Non-pigmented ciliary epithelial cell (primary cell): Measurements from ENCODE around the gene ZNF668.
A peak's percentile ranks its signal among the peaks of the same experiment; 100 is the strongest.
"Not testable (repeated sequence)": the region's sequence is repeated elsewhere in the genome, so short reads cannot be mapped to it uniquely, and the experiment has no call there.

Experiments
- DNase-seq: peaks from one replicate; pipeline ENCODE4 v3.0.0-alpha.2; 2010; ENCODE audit warnings: low read depth

The ZNF668 gene

GRCh38 chr16:31100876-31101641 is 27.0 kb upstream of the ZNF668 start:
- DNase-seq, result not testable (repeated sequence)

DNA sequence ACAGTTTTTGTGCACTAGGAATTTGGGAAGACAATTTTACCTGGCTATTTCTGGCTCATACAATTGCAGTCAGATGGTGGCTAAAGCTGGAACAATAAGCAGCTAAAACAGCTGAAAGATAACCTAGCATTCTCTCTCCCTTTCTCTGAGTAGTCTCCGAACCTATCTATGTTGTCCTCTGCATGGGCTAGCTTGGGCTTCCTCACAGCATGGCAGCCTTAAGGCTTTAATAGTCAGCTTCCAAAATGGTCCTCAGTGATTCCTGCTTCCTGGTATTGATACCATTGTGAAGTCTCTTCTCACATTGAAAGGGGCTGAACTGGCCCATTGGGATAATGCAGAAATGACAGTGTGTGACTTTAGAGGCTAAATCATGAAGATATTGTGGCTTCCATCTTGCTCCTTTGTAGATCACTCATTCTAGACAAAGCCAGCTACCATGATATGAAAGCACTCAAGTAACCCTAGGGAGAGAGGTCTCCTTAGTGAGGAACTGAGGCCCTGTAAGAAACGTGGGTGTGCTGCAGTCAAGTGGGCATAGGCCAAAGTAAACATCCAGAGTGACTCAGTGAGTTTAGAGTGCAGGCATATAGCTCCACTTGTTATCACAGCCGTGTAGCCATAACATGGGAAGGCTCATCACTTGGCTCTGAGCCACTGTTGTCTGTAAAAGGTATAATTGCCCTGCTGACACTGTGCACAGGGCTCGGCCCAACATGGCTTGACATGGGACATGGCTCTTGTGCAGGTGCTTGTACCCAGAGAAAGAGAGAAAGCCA is 26.0 kb upstream of the ZNF668 start:
- no peak for DNase-seq

- peak; percentile 90 for DNase-seq
These were observed 20.5 kb upstream of the ZNF668 start, which contains the start of gene VKORC1 for GRCh38 chr16:31094424-31095120. VKORC1 (minus strand) TSS chr16:31094797; CDS start chr16:31094729, 68 bp downstream.

- no peak for DNase-seq
These were observed 20.0 kb upstream of the ZNF668 start for GRCh38 chr16:31094088-31094423.

GRCh38 chr16:31093132-31093703 is 19.2 kb upstream of the ZNF668 start:
- DNase-seq, result no peak

- DNase-seq, result no peak
These were observed 18.3 kb upstream of the ZNF668 start for GRCh38 chr16:31092330-31092729.

- DNase-seq, result no peak
These were observed 16.5 kb upstream of the ZNF668 start for GRCh38 chr16:31090540-31090939.

- DNase-seq, result no peak
These were observed 15.2 kb upstream of the ZNF668 start for GRCh38 chr16:31089199-31089598.

- no peak for DNase-seq
These were observed 14.6 kb upstream of the ZNF668 start, which contains the start of gene PRSS53 for GRCh38 chr16:31088459-31089183. PRSS53 (minus strand) TSS chr16:31088943; CDS start chr16:31088809, 134 bp downstream.

DNA sequence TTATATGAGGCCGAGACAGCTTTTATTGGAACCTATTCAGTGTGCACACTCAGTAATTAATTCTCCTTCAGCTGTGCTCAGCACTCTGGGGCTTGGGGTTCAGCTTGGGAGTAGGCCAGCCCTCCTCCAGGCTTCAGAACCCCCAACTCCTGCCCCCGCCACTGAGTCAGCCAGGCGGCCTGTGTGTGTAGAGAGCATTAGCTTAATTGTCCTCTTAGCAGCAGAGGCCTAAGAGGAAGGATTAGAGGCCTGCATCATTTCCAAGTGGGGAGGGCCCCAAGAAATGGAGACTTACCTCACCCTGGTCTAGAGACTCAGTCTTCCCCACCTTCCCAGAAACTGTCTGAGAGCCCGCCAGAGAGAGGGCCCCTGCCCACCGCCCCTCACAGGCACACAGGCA is 13.9 kb upstream of the ZNF668 start:
- no peak for DNase-seq

GRCh38 chr16:31087481-31087880 is 13.4 kb upstream of the ZNF668 start:
- DNase-seq, result no peak

DNA sequence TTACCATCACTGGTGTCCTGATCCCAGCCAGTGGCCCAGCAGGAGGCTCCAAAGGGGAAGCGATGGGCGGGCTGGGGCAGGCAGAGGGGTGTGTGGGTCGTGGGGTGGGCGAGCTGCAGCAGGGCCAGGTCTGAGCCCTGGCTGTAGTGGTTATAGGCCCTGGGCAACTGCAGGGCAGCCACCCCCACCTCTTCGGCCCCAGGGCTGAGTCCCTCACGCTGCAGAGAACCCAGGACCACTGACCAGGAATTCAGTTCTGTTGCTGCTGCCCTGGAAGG is 12.5 kb upstream of the ZNF668 start:
- DNase-seq, result no peak

DNA sequence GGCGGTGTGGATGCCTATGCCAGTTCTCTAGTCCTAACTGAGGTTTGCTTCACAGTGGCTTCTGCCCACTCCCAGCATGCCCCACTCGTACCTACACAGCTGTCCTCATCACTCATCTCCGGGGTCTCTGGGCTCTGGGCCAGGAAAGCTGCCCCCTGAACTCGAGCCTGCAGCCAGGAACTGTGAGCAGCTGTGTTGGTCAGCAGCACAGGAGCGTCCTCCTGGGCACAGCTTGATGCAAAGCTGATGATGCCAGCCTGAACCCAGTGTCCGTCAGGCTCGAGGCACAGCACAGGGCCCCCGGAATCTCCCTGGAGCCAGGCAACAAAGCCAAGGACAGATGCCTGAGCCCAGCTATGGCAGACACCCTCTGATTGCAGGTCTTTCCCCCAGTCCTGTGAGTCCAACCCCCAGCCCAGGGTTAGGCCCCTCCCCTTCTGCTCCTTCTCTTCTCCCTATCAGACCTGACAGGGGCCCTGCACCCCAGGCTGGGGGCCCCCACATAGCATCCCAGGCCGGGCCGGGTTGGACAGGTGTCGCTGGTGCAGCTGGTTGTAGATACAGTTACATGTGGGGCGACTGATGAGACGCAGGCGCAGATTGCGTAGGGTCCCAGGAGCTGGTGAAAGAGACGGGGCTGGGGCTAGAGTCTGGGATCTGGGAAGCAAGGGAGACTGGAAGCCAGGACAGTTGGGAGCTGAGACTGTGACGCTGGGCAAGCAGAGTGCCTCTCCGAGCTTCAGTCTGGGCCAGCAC is 12.0 kb upstream of the ZNF668 start:
- DNase-seq, result no peak

DNA sequence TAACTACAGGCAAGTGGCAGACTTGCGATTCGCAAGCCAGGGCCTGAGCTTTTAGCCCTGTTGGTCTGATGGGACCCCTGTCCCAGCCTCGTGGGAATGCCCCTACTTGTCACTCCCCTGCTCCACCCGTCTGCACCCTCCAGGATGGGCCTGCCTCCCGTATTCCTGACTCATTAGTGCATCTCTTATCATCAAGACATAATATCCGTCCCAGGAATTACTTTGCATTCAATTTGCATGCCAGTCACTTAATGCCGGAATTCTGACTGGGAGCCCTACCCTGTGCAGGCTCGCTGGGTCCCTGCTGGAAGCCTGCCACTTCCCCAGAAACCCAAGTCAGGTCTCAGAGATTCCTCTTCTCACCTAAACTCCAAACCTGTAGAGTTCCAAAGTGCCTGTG is 11.4 kb upstream of the ZNF668 start:
- no peak for DNase-seq

GRCh38 chr16:31084584-31085302 is 10.7 kb upstream of the ZNF668 start:
- DNase-seq, result no peak

DNA sequence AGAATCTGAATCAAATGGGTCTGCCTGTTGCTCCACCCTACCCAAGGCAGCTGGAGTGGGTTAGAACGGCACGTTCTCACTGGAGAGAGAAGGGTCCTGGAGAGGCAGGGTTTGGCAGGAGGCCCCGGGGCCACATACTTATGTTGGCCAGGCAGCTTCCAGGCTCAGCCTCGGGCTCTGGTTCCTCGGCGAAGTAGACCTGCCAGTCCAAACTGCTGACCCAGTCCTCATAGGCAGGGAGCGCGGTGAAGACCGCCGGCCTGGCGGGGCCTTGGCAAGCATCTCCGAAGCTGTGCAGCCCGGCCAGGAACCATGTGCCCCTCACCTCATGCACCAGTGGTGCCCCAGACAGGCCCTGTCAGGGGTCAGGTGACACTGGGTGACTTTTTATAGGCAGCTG is 9.9 kb upstream of the ZNF668 start:
- DNase-seq, result no peak

- no peak for DNase-seq
These were observed 9.5 kb upstream of the ZNF668 start for GRCh38 chr16:31083556-31083955.

GRCh38 chr16:31083081-31083480 is 9.0 kb upstream of the ZNF668 start:
- no peak for DNase-seq

DNA sequence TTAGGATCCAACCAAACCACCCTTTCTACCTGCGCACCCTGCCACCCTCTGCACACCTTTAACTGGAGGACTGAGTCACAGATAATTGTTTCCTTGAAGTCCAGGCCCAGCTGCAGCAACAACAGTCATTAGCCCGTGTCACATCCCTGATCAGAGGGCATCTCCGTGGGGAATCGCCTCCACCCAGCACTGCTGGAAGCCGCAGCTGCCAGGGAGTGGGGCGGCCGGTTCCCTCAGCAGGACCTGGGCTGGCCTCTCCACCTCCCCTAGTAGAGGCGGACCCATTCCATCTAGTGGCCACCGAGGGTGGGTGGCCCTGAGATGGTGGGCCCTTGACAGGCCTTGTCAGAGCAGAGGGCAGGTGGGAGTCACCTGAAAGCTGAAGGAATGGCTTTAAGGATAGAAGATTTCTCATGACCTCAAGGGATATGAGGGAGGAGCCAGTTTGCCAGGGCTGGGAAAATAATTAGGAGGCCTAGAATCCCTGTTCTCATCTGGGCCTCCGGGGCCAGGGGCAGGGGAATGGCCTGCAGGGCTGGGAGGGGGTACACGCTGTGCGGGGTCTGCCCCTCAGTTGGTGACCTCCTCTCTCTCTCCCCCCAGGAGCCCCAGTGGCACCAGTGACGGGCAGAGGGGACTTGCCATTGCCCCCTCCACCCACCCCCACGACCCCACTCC is 8.5 kb upstream of the ZNF668 start:
- no peak for DNase-seq
